ENCODE data around the gene EVI5L. TPM values are rescaled to one million over a fixed set of nuclear protein-coding genes. Genes with fewer than 3 reads are reported as not detected.

Gene EVI5L
- total RNA-seq, 4 donors from 2014 or later = 7.7 to 22.3 (median 14.9) TPM

- Histone ChIP-seq H3K4me1 (no peaks in the 10 kb centered on the region), H3K27me3 (no peaks in the 10 kb centered on the region), H3K4me3 (no peak overlapping the region), H3K27ac (no peak overlapping the region), H3K36me3 (no peaks in the 10 kb centered on the region), H3K9me3 (peaks cover 0 to 3% (median 0%) of the 10 kb centered on the region in 4 donors)
- no peak for TF ChIP-seq CTCF (IDR thresholded peaks at IDR 0.05)
- no peak for TF ChIP-seq POLR2A (IDR thresholded peaks at IDR 0.05)
- no peak for DNase-seq
Measured at GRCh38 chr19:7817801-7818200, 12.2 kb upstream of the EVI5L start.

DNA sequence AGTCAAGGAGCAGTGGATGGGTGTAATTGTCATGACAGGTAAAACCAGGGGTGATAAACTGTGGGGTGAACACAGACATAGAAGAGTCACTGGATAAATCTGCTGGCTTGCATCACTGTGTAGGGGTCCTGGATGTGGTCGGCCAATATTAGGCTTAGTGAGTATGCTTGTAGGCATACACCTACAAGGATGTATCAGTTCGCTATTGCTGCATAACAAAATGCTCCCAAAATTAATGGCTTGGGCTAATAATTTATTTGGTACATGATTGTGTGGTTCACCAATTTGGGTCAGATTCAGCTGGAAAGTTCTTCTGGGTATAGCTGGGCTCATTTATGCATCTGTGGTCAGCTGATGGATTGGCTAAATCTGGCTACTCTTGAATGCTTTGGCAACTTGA lies 11.2 kb upstream of the EVI5L start:
- DNase-seq = no peak
- Histone ChIP-seq H3K9me3 (peaks cover 0 to 3% (median 0%) of the 10 kb centered on the region in 4 donors), H3K4me1 (no peaks in the 10 kb centered on the region), H3K27ac (no peak overlapping the region), H3K36me3 (no peaks in the 10 kb centered on the region), H3K27me3 (no peaks in the 10 kb centered on the region), H3K4me3 (no peak overlapping the region)
- TF ChIP-seq CTCF (IDR thresholded peaks at IDR 0.05) (no peak), POLR2A (IDR thresholded peaks at IDR 0.05) (no peak)

DNA sequence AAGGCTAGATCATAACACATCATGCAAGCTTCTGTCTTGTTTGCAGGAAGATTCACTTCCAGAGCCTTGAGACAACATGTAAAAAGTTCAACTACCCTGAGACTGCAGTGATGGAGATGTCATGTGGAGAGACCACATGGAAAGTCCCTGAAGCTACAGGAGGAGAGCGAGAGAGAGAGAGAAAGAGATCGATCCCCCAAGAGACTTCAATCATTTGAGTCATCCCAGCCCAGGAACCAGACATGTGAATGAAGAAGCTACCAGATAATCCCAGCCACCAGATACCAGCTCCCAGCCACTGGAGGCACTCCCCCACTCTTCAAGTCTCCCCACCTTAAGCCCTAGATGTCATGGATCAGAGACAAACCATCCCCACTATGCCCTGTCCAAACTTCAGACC lies 10.7 kb upstream of the EVI5L start:
- Histone ChIP-seq H3K4me3 (no peak overlapping the region), H3K27ac (no peak overlapping the region), H3K27me3 (no peaks in the 10 kb centered on the region), H3K4me1 (no peaks in the 10 kb centered on the region), H3K36me3 (no peaks in the 10 kb centered on the region), H3K9me3 (peaks cover 0 to 3% (median 0%) of the 10 kb centered on the region in 4 donors)
- no peak for TF ChIP-seq CTCF (IDR thresholded peaks at IDR 0.05)
- no peak for TF ChIP-seq POLR2A (IDR thresholded peaks at IDR 0.05)
- no peak for DNase-seq

GRCh38 chr19:7820588-7820987 lies 9.4 kb upstream of the EVI5L start:
- TF ChIP-seq POLR2A (IDR thresholded peaks at IDR 0.05) (no peak), CTCF (IDR thresholded peaks at IDR 0.05) (no peak)
- Histone ChIP-seq H3K4me1 (no peaks in the 10 kb centered on the region), H3K27me3 (no peaks in the 10 kb centered on the region), H3K27ac (no peak overlapping the region), H3K9me3 (peaks cover 0 to 3% (median 0%) of the 10 kb centered on the region in 4 donors), H3K4me3 (no peak overlapping the region), H3K36me3 (no peaks in the 10 kb centered on the region)
- DNase-seq = no peak

DNA sequence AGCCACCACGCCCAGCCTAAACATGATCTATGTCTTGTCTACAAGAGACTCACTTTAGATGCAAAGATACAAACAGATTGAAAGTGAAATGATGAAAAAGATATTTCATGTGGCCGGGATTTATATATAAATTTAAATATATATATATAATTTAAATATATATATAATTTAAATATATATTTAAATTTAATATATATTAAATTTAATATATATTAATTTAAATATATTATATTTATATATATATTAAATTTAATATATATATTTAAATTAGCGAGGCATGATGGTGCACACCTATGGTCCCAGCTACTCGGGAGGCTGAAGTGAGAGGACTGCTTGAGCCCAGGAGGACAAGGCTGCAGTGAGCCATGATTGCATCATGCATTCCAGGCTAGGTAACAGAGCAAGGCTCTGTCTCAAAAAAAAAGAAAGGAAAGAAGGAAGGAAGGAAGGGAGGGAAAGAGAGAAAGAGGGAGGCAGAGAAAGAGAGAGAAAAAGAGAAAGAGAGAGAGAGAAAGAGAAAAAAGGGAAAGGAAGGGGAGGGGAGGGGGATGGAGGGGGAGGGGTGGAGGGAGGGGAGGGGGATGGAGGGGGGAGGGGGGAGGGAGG lies 7.0 kb upstream of the EVI5L start:
- DNase-seq = no peak
- H3K27me3 ChIP-seq = no peaks in the 10 kb centered on the region
- no peaks in the 10 kb centered on the region for H3K36me3 ChIP-seq
- TF ChIP-seq CTCF (IDR thresholded peaks at IDR 0.05) = no peak
- TF ChIP-seq POLR2A (IDR thresholded peaks at IDR 0.05) = no peak
- no peak overlapping the region for H3K4me3 ChIP-seq
- no peaks in the 10 kb centered on the region for H3K4me1 ChIP-seq
- H3K27ac ChIP-seq = no peak overlapping the region
- H3K9me3 ChIP-seq = no peaks in the 10 kb centered on the region
